Activated B cell treated with CpG ODN at 0.5 μM for 24 hours (primary cell): Measurements from ENCODE around the gene PNPLA7. TPM values are rescaled to one million over a fixed set of nuclear protein-coding genes. Genes with fewer than 3 reads are reported as not detected.
"Not testable (repeated sequence)": the region's sequence is repeated elsewhere in the genome, so short reads cannot be mapped to it uniquely, and the experiment has no call there.

ENCODE experiments used
- ATAC-seq: fragments of 200-7000 bp; cut with Tn5 transposase; one replicate; pipeline ENCODE4 v1.10.0; 2021; ENCODE audit warnings: low read depth, mild to moderate bottlenecking, moderate library complexity
- CTCF ChIA-PET: fragments of 350-600 bp; sonication (Branson Sonifier 250); formaldehyde crosslinking; loops from one replicate; lab custom pipeline; 2021; ENCODE audit warnings: antibody characterized with exemption; lab: Charles Lee
- POLR2A ChIA-PET: fragments of 350-600 bp; sonication (Branson Sonifier 250); formaldehyde crosslinking; loops from one replicate; lab custom pipeline; 2021; ENCODE audit warnings: antibody characterized with exemption; lab: Charles Lee
- DNase-seq: peaks from one replicate; pipeline ENCODE4 v3.0.0; 2022
- H3K27ac Mint-ChIP-seq: one replicate; pipeline ENCODE4 v1.8.0; 2020; ENCODE audit warnings: mixed read lengths
- H3K27me3 Mint-ChIP-seq: one replicate; pipeline ENCODE4 v1.8.0; 2021; ENCODE audit warnings: mixed read lengths
- H3K36me3 Mint-ChIP-seq: one replicate; pipeline ENCODE4 v1.8.0; 2021; ENCODE audit warnings: low read depth, mixed read lengths
- H3K4me1 Mint-ChIP-seq: one replicate; pipeline ENCODE4 v1.8.0; 2021; ENCODE audit warnings: mixed read lengths
- H3K4me3 Mint-ChIP-seq: one replicate; pipeline ENCODE4 v1.8.0; 2020; ENCODE audit warnings: mild to moderate bottlenecking, mixed read lengths
- H3K9me3 Mint-ChIP-seq: one replicate; pipeline ENCODE4 v1.8.0; 2020; ENCODE audit warnings: mixed read lengths
- CTCF ChIP-seq: fragments of 200-600 bp; IDR thresholded peaks from one replicate; pipeline ENCODE4 v1.8.0; 2022; ENCODE audit warnings: antibody characterized with exemption, mild to moderate bottlenecking
- intact Hi-C: fragments of 100-400 bp; cut with micrococcal nuclease; formaldehyde crosslinking; loops from one replicate; pipeline ENCODE4 v1.15.1; 2024
- total RNA-seq: library from RNA; stranded (reverse); gene quantifications from 2 replicates; pipeline ENCODE4 v1.2.3, GENCODE V29; 2022

Gene PNPLA7
- total RNA-seq, 1 donor from 2014 or later = 5.5 TPM

DNA sequence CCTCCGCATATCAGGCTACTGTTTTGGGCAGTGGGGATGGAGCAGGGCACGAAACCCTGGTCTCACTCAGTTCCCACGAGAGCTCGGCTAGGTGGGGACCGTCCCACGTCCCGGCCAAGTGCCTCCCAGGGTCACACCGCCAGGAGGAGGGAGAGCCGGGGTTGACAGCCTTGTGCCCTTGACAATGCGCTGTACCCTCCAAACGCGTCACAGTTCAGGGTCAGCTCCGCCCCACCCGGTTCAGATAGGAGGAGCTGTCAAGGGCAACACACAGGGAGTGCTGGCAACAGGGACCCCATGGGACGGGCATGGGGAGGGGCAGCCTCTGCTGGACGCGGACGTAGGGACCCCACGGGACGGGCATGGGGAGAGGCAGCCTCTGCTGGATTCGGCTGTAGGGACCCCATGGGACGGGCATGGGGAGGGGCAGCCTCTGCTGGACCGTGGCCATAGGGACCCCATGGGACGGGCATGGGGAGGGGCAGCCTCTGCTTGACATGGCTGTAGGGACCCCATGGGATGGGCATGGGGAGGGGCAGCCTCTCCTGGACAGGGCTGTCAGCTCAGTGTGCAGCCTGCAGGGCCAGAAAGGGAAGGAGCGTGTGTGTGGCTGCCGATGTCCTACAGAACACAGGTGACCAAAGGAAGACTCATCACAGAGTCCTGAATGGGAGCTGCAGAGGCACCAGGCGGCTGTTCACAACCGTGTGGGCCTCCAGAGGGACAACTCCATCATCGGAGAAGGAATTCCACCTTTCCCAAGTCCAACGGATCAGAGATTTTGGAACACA is 29.4 kb downstream of the PNPLA7 start:
- TF ChIP-seq CTCF = no peak
- intact Hi-C loops = no loop called here
- ATAC-seq (no peak), DNase-seq (no peak)
- peaks cover 7% of the 10 kb centered on the region for H3K4me1 Mint-ChIP-seq
- no peaks in the 10 kb centered on the region for H3K36me3 Mint-ChIP-seq
- no peak overlapping the region for H3K27ac Mint-ChIP-seq
- H3K27me3 Mint-ChIP-seq = no peaks in the 10 kb centered on the region
- H3K9me3 Mint-ChIP-seq = no peaks in the 10 kb centered on the region
- ChIA-PET CTCF (no interaction called here), POLR2A (no interaction called here)
- H3K4me3 Mint-ChIP-seq = no peak overlapping the region

DNA sequence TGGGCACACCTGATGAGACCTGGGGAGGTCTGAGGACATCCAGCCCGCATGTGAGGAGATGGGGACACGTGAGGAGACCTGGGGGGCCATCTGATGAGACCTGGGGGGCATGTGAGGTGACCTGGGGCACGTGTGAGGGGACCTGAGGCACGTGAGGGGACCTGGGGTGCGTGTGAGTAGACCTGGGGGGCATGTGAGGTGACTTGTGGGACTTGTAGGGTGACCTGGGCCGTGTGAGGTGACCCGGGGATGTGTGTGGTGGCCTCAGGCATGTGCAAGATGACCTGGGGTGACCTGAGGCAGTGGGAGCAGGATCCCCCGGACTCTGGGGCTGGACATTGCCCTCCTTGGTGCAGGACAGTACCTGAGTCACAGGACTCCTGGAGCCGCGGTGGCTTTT is 30.6 kb downstream of the PNPLA7 start:
- ChIA-PET CTCF (no interaction called here), POLR2A (no interaction called here)
- Mint-ChIP-seq H3K27ac (no peak overlapping the region), H3K27me3 (no peaks in the 10 kb centered on the region), H3K4me3 (no peak overlapping the region), H3K36me3 (no peaks in the 10 kb centered on the region), H3K4me1 (no peaks in the 10 kb centered on the region), H3K9me3 (no peaks in the 10 kb centered on the region)
- intact Hi-C loops = no loop called here
- ATAC-seq = no peak
- DNase-seq = no peak
- TF ChIP-seq CTCF = no peak

DNA sequence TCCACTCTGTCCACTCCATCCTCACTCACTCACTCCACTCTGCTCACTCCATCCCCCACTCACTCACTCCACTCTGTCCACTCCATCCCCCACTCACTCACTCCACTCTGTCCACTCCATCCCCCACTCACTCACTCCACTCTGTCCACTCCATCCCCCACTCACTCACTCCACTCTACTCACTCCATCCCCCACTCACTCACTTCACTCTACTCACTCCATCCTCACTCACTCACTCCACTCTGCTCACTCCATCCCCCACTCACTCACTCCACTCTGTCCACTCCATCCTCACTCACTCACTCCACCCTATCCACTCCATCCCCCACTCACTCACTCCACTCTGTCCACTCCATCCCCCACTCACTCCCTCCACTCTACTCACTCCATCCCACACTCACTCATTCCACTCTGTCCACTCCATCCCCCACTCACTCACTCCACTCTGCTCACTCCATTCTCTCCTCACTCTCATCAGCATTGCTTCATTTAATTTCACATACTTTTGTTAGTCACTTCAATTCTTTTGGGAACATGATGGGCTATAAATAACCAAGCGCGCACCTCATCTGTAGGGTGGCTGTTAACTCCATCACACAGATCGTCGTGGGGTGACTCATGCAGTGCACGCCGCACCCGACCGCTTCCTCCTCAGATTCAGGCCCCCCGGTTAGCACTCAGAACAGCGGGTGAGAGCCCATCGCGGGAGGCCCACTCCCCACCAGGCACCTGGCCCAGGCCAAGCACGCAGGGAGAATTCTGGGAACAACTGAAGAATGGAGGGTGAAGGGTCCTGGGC is 31.3 kb downstream of the PNPLA7 start:
- H3K27ac Mint-ChIP-seq, H3K4me1 Mint-ChIP-seq, H3K4me3 Mint-ChIP-seq, H3K27me3 Mint-ChIP-seq, POLR2A ChIA-PET, intact Hi-C loops, H3K36me3 Mint-ChIP-seq, ATAC-seq, H3K9me3 Mint-ChIP-seq, DNase-seq, CTCF ChIA-PET: not testable (repeated sequence)

GRCh38 chr9:137516144-137516917 is 33.9 kb downstream of the PNPLA7 start:
- Mint-ChIP-seq H3K27ac (no peak overlapping the region), H3K9me3 (no peaks in the 10 kb centered on the region), H3K4me1 (peaks cover 2% of the 10 kb centered on the region), H3K27me3 (no peaks in the 10 kb centered on the region), H3K36me3 (peaks cover 1% of the 10 kb centered on the region), H3K4me3 (no peak overlapping the region)
- ChIA-PET POLR2A (no interaction called here), CTCF (no interaction called here)
- ATAC-seq = no peak
- TF ChIP-seq CTCF = no peak
- intact Hi-C loops = no loop called here
- no peak for DNase-seq

- ChIA-PET POLR2A (no interaction called here), CTCF (no interaction called here)
- TF ChIP-seq CTCF = no peak
- Mint-ChIP-seq H3K9me3 (no peaks in the 10 kb centered on the region), H3K36me3 (peaks cover 1% of the 10 kb centered on the region), H3K27me3 (no peaks in the 10 kb centered on the region), H3K4me1 (peaks cover 2% of the 10 kb centered on the region), H3K27ac (no peak overlapping the region), H3K4me3 (no peak overlapping the region)
- intact Hi-C loops = no loop called here
- ATAC-seq = no peak
- DNase-seq = no peak
Observed at GRCh38 chr9:137515338-137515724, 34.9 kb downstream of the PNPLA7 start.
